Hepatocyte (in vitro differentiated cells): ENCODE results near the gene GPR132.

Experiments
- EZH2 ChIP-seq: fragments of 200-600 bp; sonication (generic); IDR thresholded peaks from 2 replicates; pipeline ENCODE4 v1.6.1; 2016; ENCODE audit warnings: antibody characterized with exemption, mild to moderate bottlenecking, borderline replicate concordance
- TF ChIP-seq, protein P1 (sequence below): fragments of 200-600 bp; sonication (generic); IDR thresholded peaks from 2 replicates; pipeline ENCODE4 v1.5.1; 2016; ENCODE audit warnings: antibody characterized with exemption, mild to moderate bottlenecking; ENCODE audit not compliant: poor library complexity

DNA sequence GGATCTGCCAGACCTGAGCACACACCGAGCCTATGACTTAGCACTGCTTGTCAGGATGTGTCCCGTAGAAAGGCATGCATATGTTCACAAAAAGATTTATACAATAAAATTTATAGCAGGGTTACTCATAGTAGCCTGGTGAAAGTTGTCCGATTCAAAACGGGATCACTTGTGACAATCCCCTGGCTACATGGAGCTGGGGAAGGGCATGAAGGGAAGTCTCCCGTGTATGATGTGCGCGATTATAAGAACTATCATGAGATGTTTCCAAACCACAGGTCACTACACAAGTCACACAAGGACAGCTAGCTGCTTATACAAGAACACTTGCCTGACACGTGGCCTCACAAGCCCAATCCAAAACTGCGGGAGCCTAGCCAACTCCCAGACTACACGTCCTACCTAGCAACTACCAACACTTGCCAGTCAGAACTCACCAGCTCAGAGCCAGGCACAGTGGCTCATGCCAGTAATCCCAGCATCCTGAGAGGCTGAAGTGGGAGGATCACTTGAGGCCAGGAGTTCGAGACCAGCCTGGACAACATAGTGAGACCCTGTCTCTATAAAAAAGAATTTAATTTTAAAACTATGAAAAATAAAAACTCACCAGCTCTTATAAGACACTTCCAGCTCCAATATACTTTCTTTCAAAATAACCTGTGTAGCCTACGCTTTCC lies 36.8 kb downstream of the GPR132 start:
- TF ChIP-seq, protein P1, sequence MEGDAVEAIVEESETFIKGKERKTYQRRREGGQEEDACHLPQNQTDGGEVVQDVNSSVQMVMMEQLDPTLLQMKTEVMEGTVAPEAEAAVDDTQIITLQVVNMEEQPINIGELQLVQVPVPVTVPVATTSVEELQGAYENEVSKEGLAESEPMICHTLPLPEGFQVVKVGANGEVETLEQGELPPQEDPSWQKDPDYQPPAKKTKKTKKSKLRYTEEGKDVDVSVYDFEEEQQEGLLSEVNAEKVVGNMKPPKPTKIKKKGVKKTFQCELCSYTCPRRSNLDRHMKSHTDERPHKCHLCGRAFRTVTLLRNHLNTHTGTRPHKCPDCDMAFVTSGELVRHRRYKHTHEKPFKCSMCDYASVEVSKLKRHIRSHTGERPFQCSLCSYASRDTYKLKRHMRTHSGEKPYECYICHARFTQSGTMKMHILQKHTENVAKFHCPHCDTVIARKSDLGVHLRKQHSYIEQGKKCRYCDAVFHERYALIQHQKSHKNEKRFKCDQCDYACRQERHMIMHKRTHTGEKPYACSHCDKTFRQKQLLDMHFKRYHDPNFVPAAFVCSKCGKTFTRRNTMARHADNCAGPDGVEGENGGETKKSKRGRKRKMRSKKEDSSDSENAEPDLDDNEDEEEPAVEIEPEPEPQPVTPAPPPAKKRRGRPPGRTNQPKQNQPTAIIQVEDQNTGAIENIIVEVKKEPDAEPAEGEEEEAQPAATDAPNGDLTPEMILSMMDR: no peak
- TF ChIP-seq EZH2: no peak
